Caco-2 (cell line): ENCODE results near the gene ZNF544. TPM values are rescaled to one million over a fixed set of nuclear protein-coding genes. Genes with fewer than 3 reads are reported as not detected.
"Not testable (repeated sequence)": the region's sequence is repeated elsewhere in the genome, so short reads cannot be mapped to it uniquely, and the experiment has no call there.

ENCODE experiments used
- BruUV-seq: library from RNA; stranded (reverse); fragments of 400-500 nt; replicated peaks from 2 replicates; lab custom pipeline; 2021; lab: Mats Ljungman, UMichigan
- CTCF ChIA-PET: fragments of 300-600 bp; sonication (Branson Sonifier 250); formaldehyde crosslinking; loops from one replicate; lab custom pipeline; 2022; ENCODE audit warnings: antibody characterized with exemption; lab: Charles Lee
- POLR2A ChIA-PET: fragments of 300-600 bp; sonication (Branson Sonifier 250); formaldehyde crosslinking; loops from one replicate; lab custom pipeline; 2022; ENCODE audit warnings: antibody characterized with exemption; lab: Charles Lee
- DNase-seq, 2 experiments: peaks; one replicate each; pipeline versions ENCODE4 v3.0.0 to v3.0.0-alpha.2; 2020 to 2022
- H3K27me3 ChIP-seq: replicated peaks from 2 replicates; pipeline ENCODE4 v1.6.0; 2011; ENCODE audit warnings: low read length; ENCODE audit not compliant: control insufficient read depth, insufficient read depth
- H3K36me3 ChIP-seq: 2 replicates; pipeline ENCODE4 v1.5.1; 2011; ENCODE audit warnings: low read length; ENCODE audit not compliant: control insufficient read depth, insufficient read depth
- H3K4me1 ChIP-seq: fragments of 250-450 bp; sonication (Bioruptor Pico); 2 replicates; pipeline ENCODE4 v1.5.1; 2020; ENCODE audit warnings: mild to moderate bottlenecking
- H3K4me3 ChIP-seq: 2 replicates; pipeline ENCODE4 v1.5.1; 2011; ENCODE audit warnings: low read depth, mild to moderate bottlenecking, control low read depth, low read length
- H3K9me3 ChIP-seq: fragments of 250-450 bp; sonication (Bioruptor Pico); 2 replicates; pipeline ENCODE4 v1.5.1; 2020; ENCODE audit warnings: mild to moderate bottlenecking, moderate library complexity
- H3K27ac Mint-ChIP-seq: one replicate; pipeline ENCODE4 v1.8.0; 2022; ENCODE audit warnings: mixed read lengths; ENCODE audit not compliant: unreplicated experiment
- H3K27me3 Mint-ChIP-seq: one replicate; pipeline ENCODE4 v1.8.0; 2022; ENCODE audit warnings: mixed read lengths; ENCODE audit not compliant: insufficient read depth, unreplicated experiment
- H3K36me3 Mint-ChIP-seq: one replicate; pipeline ENCODE4 v1.8.0; 2022; ENCODE audit warnings: mild to moderate bottlenecking, mixed read lengths; ENCODE audit not compliant: insufficient read depth, unreplicated experiment
- H3K4me1 Mint-ChIP-seq: one replicate; pipeline ENCODE4 v1.8.0; 2022; ENCODE audit warnings: low read depth, mixed read lengths; ENCODE audit not compliant: unreplicated experiment
- H3K4me3 Mint-ChIP-seq: one replicate; pipeline ENCODE4 v1.8.0; 2022; ENCODE audit warnings: mild to moderate bottlenecking, moderate library complexity, mixed read lengths; ENCODE audit not compliant: unreplicated experiment
- H3K9me3 Mint-ChIP-seq: one replicate; pipeline ENCODE4 v1.8.0; 2022; ENCODE audit warnings: mixed read lengths; ENCODE audit not compliant: unreplicated experiment
- CTCF ChIP-seq, 2 experiments: fragments of 200-600 bp in 1 of 2; IDR thresholded peaks; 1 replicate in 1 of 2; 2 replicates in 1 of 2; pipeline versions ENCODE4 v1.5.1 to v1.8.0; 2011 to 2022; ENCODE audit warnings: antibody characterized with exemption in 1 of 2, control low read depth in 1 of 2, inconsistent platforms in 1 of 2, low read depth in 1 of 2, low read length in 1 of 2, mild to moderate bottlenecking in 1 of 2, moderate library complexity in 1 of 2; ENCODE audit not compliant: insufficient read depth in 1 of 2, severe bottlenecking in 1 of 2, unreplicated experiment in 1 of 2
- intact Hi-C: fragments of 100-400 bp; cut with micrococcal nuclease; formaldehyde crosslinking; loops from one replicate; pipeline ENCODE4 v1.10.0; 2022; ENCODE audit not compliant: unreplicated experiment
- total RNA-seq: library from RNA; stranded (reverse); gene quantifications from 2 replicates; pipeline ENCODE4 v1.2.3, GENCODE V29; 2022

ZNF544 gene
- total RNA-seq, 1 experiment from 2014 or later, result 48.7 TPM

GRCh38 chr19:58243351-58243750 lies 14.6 kb downstream of the ZNF544 start:
- Histone ChIP-seq H3K9me3 (peaks cover 30% of the 10 kb centered on the region), H3K4me1 (no peaks in the 10 kb centered on the region), H3K27me3 (no peaks in the 10 kb centered on the region), H3K36me3 (peaks cover 25% of the 10 kb centered on the region), H3K4me3 (no peak overlapping the region)
- Mint-ChIP-seq H3K4me1 (no peaks in the 10 kb centered on the region), H3K9me3 (peaks cover 39% of the 10 kb centered on the region), H3K27me3 (no peaks in the 10 kb centered on the region), H3K36me3 (peaks cover 99% of the 10 kb centered on the region), H3K27ac (no peak overlapping the region), H3K4me3 (no peak overlapping the region)
- ChIA-PET CTCF (no interaction called here), POLR2A (no interaction called here)
- BruUV-seq, result no TSS peak
- TF ChIP-seq CTCF (IDR thresholded peaks at IDR 0.05; ENCODE audit: insufficient read depth in 1 of 2, low read depth in 1 of 2, low read length in 1 of 2, severe bottlenecking in 1 of 2, unreplicated experiment in 1 of 2), result no peak
- no peak for DNase-seq
- intact Hi-C loops, result no loop called here

- Histone ChIP-seq H3K27me3 (no peaks in the 10 kb centered on the region), H3K4me1 (no peaks in the 10 kb centered on the region), H3K4me3 (no peak overlapping the region), H3K36me3 (peaks cover 21% of the 10 kb centered on the region), H3K9me3 (peaks cover 63% of the 10 kb centered on the region)
- BruUV-seq, result no TSS peak
- peaks cover 35% of the 10 kb centered on the region for H3K9me3 Mint-ChIP-seq
- no peak overlapping the region for H3K4me3 Mint-ChIP-seq
- intact Hi-C loops, result no loop called here
- DNase-seq, result no peak
- ChIA-PET POLR2A (no interaction called here), CTCF (no interaction called here)
- no peak overlapping the region for H3K27ac Mint-ChIP-seq
- TF ChIP-seq CTCF (IDR thresholded peaks at IDR 0.05; ENCODE audit: insufficient read depth in 1 of 2, low read depth in 1 of 2, low read length in 1 of 2, severe bottlenecking in 1 of 2, unreplicated experiment in 1 of 2), result no peak
- peaks cover 100% of the 10 kb centered on the region for H3K36me3 Mint-ChIP-seq
- H3K27me3 Mint-ChIP-seq, result no peaks in the 10 kb centered on the region
- H3K4me1 Mint-ChIP-seq, result no peaks in the 10 kb centered on the region
These were observed 20.2 kb downstream of the ZNF544 start for GRCh38 chr19:58248886-58249285.

GRCh38 chr19:58252102-58252685 lies 23.5 kb downstream of the ZNF544 start:
- intact Hi-C loops, result no loop called here
- H3K9me3 Mint-ChIP-seq, result peaks cover 45% of the 10 kb centered on the region
- TF ChIP-seq CTCF (IDR thresholded peaks at IDR 0.05; ENCODE audit: insufficient read depth in 1 of 2, low read depth in 1 of 2, low read length in 1 of 2, severe bottlenecking in 1 of 2, unreplicated experiment in 1 of 2), result no peak
- Histone ChIP-seq H3K36me3 (peaks cover 17% of the 10 kb centered on the region), H3K9me3 (peaks cover 74% of the 10 kb centered on the region), H3K27me3 (no peaks in the 10 kb centered on the region), H3K4me1 (no peaks in the 10 kb centered on the region), H3K4me3 (no peak overlapping the region)
- H3K27ac Mint-ChIP-seq, result no peak overlapping the region
- ChIA-PET POLR2A (no interaction called here), CTCF (no interaction called here)
- H3K27me3 Mint-ChIP-seq, result no peaks in the 10 kb centered on the region
- no peaks in the 10 kb centered on the region for H3K4me1 Mint-ChIP-seq
- DNase-seq, result peak in 1 of 2 experiments; percentile 49
- no TSS peak for BruUV-seq
- H3K4me3 Mint-ChIP-seq, result no peak overlapping the region
- H3K36me3 Mint-ChIP-seq, result peaks cover 100% of the 10 kb centered on the region

GRCh38 chr19:58258259-58258658 lies 29.5 kb downstream of the ZNF544 start:
- H3K27me3 ChIP-seq, POLR2A ChIA-PET, CTCF ChIA-PET, H3K4me1 ChIP-seq, H3K4me3 ChIP-seq, DNase-seq, BruUV-seq, H3K27ac Mint-ChIP-seq, intact Hi-C loops, H3K4me1 Mint-ChIP-seq, H3K4me3 Mint-ChIP-seq, H3K27me3 Mint-ChIP-seq: not testable (repeated sequence)
- H3K36me3 Mint-ChIP-seq, result peaks cover 100% of the 10 kb centered on the region
- peaks cover 31% of the 10 kb centered on the region for H3K36me3 ChIP-seq
- peaks cover 85% of the 10 kb centered on the region for H3K9me3 ChIP-seq
- H3K9me3 Mint-ChIP-seq, result peaks cover 57% of the 10 kb centered on the region
